ENCODE measurements around the gene GNAZ. TPM values are rescaled to one million over a fixed set of nuclear protein-coding genes. Genes with fewer than 3 reads are reported as not detected.

Gene GNAZ
- total and polyA plus RNA-seq, 3 donors from 2014 or later = 13.7 to 20.2 (median 15.1) TPM

DNA sequence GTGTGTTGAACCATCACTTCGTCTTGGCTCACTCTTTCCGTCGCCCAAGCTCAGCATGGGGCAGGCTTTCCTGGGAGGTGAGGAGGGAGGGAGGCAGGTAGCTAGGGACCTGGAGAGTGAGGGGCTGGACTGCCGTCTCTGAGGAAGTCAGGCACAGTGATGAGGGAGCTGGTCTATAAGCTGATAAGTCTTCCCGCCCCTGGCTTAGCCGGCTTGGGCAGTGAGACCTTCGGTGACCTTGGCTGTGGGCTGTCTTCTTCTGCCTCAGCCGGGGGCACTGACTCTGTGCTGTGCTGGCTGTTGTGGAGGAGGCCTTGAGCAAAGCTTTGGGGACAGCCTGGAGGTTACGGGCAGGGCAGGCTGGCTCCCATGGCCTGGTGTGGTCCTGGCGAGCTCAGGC, 18.7 kb downstream of the GNAZ start:
- H3K4me3 ChIP-seq = no peak overlapping the region
- intact Hi-C loops (cut with DNase I; ENCODE audit: low total_unique reads) = no loop called here
- DNase-seq = no peak
- TF ChIP-seq, protein P1, sequence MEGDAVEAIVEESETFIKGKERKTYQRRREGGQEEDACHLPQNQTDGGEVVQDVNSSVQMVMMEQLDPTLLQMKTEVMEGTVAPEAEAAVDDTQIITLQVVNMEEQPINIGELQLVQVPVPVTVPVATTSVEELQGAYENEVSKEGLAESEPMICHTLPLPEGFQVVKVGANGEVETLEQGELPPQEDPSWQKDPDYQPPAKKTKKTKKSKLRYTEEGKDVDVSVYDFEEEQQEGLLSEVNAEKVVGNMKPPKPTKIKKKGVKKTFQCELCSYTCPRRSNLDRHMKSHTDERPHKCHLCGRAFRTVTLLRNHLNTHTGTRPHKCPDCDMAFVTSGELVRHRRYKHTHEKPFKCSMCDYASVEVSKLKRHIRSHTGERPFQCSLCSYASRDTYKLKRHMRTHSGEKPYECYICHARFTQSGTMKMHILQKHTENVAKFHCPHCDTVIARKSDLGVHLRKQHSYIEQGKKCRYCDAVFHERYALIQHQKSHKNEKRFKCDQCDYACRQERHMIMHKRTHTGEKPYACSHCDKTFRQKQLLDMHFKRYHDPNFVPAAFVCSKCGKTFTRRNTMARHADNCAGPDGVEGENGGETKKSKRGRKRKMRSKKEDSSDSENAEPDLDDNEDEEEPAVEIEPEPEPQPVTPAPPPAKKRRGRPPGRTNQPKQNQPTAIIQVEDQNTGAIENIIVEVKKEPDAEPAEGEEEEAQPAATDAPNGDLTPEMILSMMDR (IDR thresholded peaks at IDR 0.05) = no peak
- TF ChIP-seq POLR2A (IDR thresholded peaks at IDR 0.05) = no peak
- H3K36me3 ChIP-seq (ENCODE audit: low read depth, missing control alignments) = no peaks in the 10 kb centered on the region
- H3K27ac ChIP-seq = no peak overlapping the region
- no peaks in the 10 kb centered on the region for H3K9me3 ChIP-seq
- H3K4me1 ChIP-seq = no peaks in the 10 kb centered on the region
- WGBS, 2 donors = 86 to 94% methylated on average over 3 to 10 of the region's 10 CpGs
- H3K27me3 ChIP-seq = no peaks in the 10 kb centered on the region

DNA sequence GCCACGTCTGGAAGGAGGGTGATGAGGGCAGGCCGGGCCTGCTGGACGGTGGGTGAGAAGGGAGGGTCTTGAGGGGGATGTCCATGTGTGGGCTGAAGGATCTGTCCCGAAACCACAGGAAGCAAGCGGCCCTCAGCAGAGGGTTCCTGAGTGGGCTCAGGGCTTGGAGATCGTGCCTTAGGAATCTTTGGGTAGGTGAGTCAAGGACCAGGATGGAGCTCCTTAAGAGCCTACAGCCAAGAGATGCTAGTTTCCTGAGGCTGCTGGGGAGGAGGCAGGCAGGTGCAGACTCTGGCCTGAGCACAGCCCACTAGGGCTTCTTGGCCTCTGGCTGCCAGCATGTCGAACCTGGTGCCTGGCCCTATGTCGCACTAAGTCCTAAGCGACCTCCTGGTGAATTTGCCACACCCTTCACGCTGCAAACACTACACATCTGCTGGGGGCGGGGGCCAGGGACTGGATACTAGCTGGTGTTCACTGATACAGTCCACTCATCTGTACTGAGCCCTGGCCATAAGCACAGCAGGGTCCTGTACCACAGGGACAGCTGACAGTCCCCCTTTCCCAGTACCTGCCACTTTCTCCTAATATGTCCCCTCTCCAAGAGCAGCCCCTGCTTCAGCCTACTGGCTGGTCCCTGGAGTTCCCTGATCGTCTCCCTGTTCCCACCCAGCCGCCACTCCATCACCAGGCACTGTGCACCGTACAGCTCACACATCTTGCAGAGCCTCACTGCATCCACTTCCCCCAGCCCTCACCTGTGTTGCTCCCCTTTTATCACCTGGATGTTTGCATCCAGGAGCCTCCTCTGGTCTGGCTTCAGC, 19.5 kb downstream of the GNAZ start:
- Histone ChIP-seq H3K27me3 (no peaks in the 10 kb centered on the region), H3K4me1 (no peaks in the 10 kb centered on the region), H3K9me3 (no peaks in the 10 kb centered on the region), H3K36me3 (ENCODE audit: low read depth, missing control alignments) (no peaks in the 10 kb centered on the region), H3K4me3 (no peak overlapping the region), H3K27ac (no peak overlapping the region)
- DNase-seq = no peak
- intact Hi-C loops (cut with DNase I; ENCODE audit: low total_unique reads) = no loop called here
- WGBS, 2 donors = 90 to 95% methylated on average over 10 to 14 of the region's 14 CpGs
- TF ChIP-seq, protein P1 (IDR thresholded peaks at IDR 0.05) = no peak
- no peak for TF ChIP-seq POLR2A (IDR thresholded peaks at IDR 0.05)

DNA sequence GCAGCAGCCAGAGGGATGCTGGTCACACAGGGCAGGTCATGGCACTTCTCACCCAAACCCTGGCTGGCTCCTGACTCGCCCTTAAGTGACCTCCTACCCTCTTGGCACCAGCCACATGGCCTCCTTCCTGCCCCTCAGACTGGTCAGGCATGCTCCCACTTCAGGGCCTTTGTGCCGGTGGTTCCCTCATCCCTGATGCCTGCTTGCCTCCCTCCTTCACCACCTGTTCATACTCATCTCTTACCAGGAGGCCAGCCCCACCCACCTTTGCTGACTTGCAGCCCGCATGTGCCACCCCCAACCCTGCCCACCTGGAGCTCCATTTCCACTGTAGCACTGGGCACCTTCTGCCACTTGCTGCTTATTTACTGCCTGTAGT, 20.1 kb downstream of the GNAZ start:
- no peaks in the 10 kb centered on the region for H3K27me3 ChIP-seq
- WGBS, 2 donors = 86 to 90% methylated on average over 2 to 3 of the region's 3 CpGs
- TF ChIP-seq, protein P1 (IDR thresholded peaks at IDR 0.05) = no peak
- TF ChIP-seq POLR2A (IDR thresholded peaks at IDR 0.05) = no peak
- intact Hi-C loops (cut with DNase I; ENCODE audit: low total_unique reads) = no loop called here
- DNase-seq = no peak
- no peak overlapping the region for H3K4me3 ChIP-seq
- no peaks in the 10 kb centered on the region for H3K36me3 ChIP-seq (ENCODE audit: low read depth, missing control alignments)
- no peaks in the 10 kb centered on the region for H3K9me3 ChIP-seq
- no peaks in the 10 kb centered on the region for H3K4me1 ChIP-seq
- no peak overlapping the region for H3K27ac ChIP-seq

DNA sequence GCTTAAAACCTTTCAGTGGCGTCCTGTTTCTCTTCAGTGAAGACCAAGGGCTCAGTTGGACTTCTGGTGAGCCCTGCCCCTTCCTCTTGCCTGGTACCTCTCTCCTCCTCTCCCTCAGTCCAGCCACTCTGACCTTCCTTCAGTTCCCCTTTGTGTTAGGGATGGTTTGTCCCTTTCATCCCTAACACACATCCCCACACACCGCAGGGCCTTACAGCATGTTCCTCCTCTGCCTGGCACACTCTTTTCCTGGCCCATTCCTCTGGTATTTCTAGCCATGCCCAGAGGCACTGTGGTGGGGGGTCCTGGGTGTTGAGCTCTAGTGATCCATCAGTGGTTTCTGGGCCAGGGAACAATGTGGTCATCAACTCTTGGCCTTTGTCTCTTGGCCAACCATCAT, 21.4 kb downstream of the GNAZ start:
- H3K4me1 ChIP-seq = no peaks in the 10 kb centered on the region
- no peak overlapping the region for H3K4me3 ChIP-seq
- intact Hi-C loops (cut with DNase I; ENCODE audit: low total_unique reads) = no loop called here
- TF ChIP-seq, protein P1 (IDR thresholded peaks at IDR 0.05) = no peak
- TF ChIP-seq POLR2A (IDR thresholded peaks at IDR 0.05) = no peak
- no peak for DNase-seq
- no peaks in the 10 kb centered on the region for H3K9me3 ChIP-seq
- no peaks in the 10 kb centered on the region for H3K27me3 ChIP-seq
- no peaks in the 10 kb centered on the region for H3K36me3 ChIP-seq (ENCODE audit: low read depth, missing control alignments)
- 93 to 94% methylated on average over 2 of the region's 2 CpGs for WGBS, 2 donors
- no peak overlapping the region for H3K27ac ChIP-seq

All from testis (tissue), 3 donors.